Fibroblast of villous mesenchyme (primary cell): Measurements from ENCODE around the gene CDK11A. TPM values are rescaled to one million over a fixed set of nuclear protein-coding genes. Genes with fewer than 3 reads are reported as not detected.

Experiments
- DNase-seq: peaks from one replicate; pipeline ENCODE4 v3.0.0-alpha.2; 2010; ENCODE audit warnings: low read depth
- H3K4me3 ChIP-seq: 2 replicates; pipeline ENCODE4 v1.5.1; 2011; ENCODE audit warnings: low read depth, mild to moderate bottlenecking, low read length
- total RNA-seq: library from RNA; depleted of rRNA; stranded (reverse); fragments of >200 nt; gene quantifications from 2 replicates; pipeline ENCODE4 v1.2.3, GENCODE V29; 2012
- TF ChIP-seq, protein P1 (sequence below): IDR thresholded peaks from 2 replicates; pipeline ENCODE4 v1.5.1; 2012; ENCODE audit warnings: low read depth, mild to moderate bottlenecking, low read length; ENCODE audit not compliant: insufficient read depth

The CDK11A gene
- total RNA-seq, 1 donor = 18.1 TPM

DNA sequence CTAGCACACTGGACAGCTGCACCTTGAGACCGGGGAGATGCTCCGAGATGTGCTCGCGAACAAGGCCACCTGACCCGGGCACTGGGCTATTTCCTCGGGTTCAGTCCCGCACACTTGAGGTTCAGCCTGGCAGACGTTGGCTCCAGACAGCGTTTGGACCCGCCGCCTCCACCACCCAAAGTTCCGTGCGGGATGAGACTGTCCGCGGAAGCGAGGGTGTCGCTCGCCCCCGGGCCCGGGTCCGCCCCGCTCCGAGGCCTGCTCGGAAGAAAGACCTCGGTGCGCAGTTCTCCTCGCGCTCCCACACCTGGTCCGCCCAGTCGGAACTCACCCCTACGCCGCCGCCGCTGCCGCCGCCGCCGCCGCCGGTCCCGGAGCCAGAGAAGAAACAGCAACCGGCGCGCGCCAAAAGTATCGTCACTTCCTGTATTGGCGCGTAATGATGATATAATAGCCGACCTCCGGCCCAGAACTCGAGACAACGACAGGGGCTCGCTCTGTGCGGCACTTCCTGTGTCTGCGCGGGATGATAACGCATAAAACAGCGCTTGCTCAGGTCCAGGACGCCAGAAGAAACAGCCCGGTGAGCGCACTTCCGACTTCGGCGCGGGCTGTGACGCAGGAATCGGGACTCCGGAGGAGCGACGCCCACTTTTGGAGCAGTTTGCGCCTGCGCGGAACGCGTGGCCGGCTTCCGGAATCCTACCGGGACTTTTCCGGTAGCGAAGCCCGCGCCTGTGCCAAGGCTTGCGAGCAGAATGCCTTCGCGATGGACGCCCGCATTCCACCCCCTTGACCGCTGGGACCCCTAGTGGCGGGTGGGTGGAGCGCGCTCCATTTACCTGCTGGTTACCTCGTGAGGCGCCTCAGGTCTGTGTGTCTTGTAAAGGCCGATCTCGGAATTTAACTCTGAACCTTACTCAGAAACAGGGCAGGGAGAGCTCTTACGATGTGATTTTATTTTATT lies 65.3 kb downstream of the CDK11A start, which contains the start of gene CDK11B:
CDK11B (minus strand) TSS at position 422 of the 967 bp plus-strand sequence. CDS start 1,519 bp downstream, outside the sequence.
- DNase-seq = peak; percentile 96
- TF ChIP-seq, protein P1, sequence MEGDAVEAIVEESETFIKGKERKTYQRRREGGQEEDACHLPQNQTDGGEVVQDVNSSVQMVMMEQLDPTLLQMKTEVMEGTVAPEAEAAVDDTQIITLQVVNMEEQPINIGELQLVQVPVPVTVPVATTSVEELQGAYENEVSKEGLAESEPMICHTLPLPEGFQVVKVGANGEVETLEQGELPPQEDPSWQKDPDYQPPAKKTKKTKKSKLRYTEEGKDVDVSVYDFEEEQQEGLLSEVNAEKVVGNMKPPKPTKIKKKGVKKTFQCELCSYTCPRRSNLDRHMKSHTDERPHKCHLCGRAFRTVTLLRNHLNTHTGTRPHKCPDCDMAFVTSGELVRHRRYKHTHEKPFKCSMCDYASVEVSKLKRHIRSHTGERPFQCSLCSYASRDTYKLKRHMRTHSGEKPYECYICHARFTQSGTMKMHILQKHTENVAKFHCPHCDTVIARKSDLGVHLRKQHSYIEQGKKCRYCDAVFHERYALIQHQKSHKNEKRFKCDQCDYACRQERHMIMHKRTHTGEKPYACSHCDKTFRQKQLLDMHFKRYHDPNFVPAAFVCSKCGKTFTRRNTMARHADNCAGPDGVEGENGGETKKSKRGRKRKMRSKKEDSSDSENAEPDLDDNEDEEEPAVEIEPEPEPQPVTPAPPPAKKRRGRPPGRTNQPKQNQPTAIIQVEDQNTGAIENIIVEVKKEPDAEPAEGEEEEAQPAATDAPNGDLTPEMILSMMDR = peak; percentile 18
- peak within 1 kb of the TSS; percentile 79 for H3K4me3 ChIP-seq

Other genes with a start within 250 kb of the CDK11A start
- gene ATAD3A, start 212.2 kb downstream of the CDK11A start, total RNA-seq = 32.9 and 36.7 TPM in 2 replicates
- gene TMEM240, start 183.7 kb downstream of the CDK11A start, total RNA-seq = 2.2 and 2.3 TPM in 2 replicates
- 58.7 and 68.6 TPM in 2 replicates for gene SSU72, start 149.5 kb downstream of the CDK11A start, total RNA-seq
- 0.43 and 2.6 TPM in 2 replicates for gene FNDC10, start 124.2 kb downstream of the CDK11A start, total RNA-seq
- 58.7 and 62.8 TPM in 2 replicates for gene MIB2, start 108.9 kb downstream of the CDK11A start, total RNA-seq
- gene MMP23B, start 92.2 kb downstream of the CDK11A start, total RNA-seq = 6.5 and 11.0 TPM in 2 replicates
- gene CDK11B, start 65.4 kb downstream of the CDK11A start, total RNA-seq = 5.2 and 6.0 TPM in 2 replicates
- 31.2 and 32.8 TPM in 2 replicates for gene SLC35E2B, start 31.6 kb downstream of the CDK11A start, total RNA-seq
- gene NADK, start 54.1 kb upstream of the CDK11A start, total RNA-seq = 44.0 and 48.6 TPM in 2 replicates
- 107 and 124 TPM in 2 replicates for gene GNB1, start 166.7 kb upstream of the CDK11A start, total RNA-seq
- gene CALML6, start 190.9 kb upstream of the CDK11A start, total RNA-seq = under 0.01 TPM in 2 replicates
- gene TMEM52, start 194.9 kb upstream of the CDK11A start, total RNA-seq = 0.32 and 0.43 TPM in 2 replicates